NB4 (cell line): ENCODE measurements around the gene ZNF787.

Experiments used
- CTCF ChIP-seq: IDR thresholded peaks from one replicate; pipeline ENCODE4 v1.5.1; 2012; ENCODE audit warnings: low read depth, low read length
- POLR2A ChIP-seq: IDR thresholded peaks from 2 replicates; pipeline ENCODE4 v1.6.1; 2011; ENCODE audit warnings: mild to moderate bottlenecking; ENCODE audit not compliant: insufficient read length; ENCODE audit errors: extremely low read depth

- TF ChIP-seq POLR2A (no peak), CTCF (no peak)
Observed at GRCh38 chr19:56117376-56117884, 3.7 kb downstream of the ZNF787 start.
